Lower lobe of right lung (tissue), 2 donors: ENCODE results near the gene TXNDC11. TPM values are rescaled to one million over a fixed set of nuclear protein-coding genes. Genes with fewer than 3 reads are reported as not detected.

Experiments used
- ATAC-seq, 2 donors: fragments of 200-7000 bp; cut with Tn5 transposase; one replicate each; pipeline ENCODE4 v1.9.1; 2020 to 2022; ENCODE audit warnings: mild to moderate bottlenecking in 2 of 2, moderate library complexity in 2 of 2
- DNase-seq: peaks from one replicate; pipeline ENCODE4 v3.0.0-alpha.2; 2020
- H3K27ac ChIP-seq: fragments of 200-600 bp; one replicate; pipeline ENCODE4 v1.8.0; 2022
- H3K27me3 ChIP-seq: fragments of 200-600 bp; one replicate; pipeline ENCODE4 v1.8.0; 2022; ENCODE audit warnings: low read depth
- H3K36me3 ChIP-seq: fragments of 200-600 bp; one replicate; pipeline ENCODE4 v1.8.0; 2022; ENCODE audit warnings: mild to moderate bottlenecking
- H3K4me1 ChIP-seq: fragments of 200-600 bp; one replicate; pipeline ENCODE4 v1.8.0; 2022
- H3K4me3 ChIP-seq: fragments of 200-600 bp; one replicate; pipeline ENCODE4 v1.8.0; 2022; ENCODE audit warnings: mild to moderate bottlenecking
- H3K9me3 ChIP-seq: fragments of 200-600 bp; one replicate; pipeline ENCODE4 v1.8.0; 2022
- intact Hi-C: fragments of 100-400 bp; cut with DNase I; formaldehyde crosslinking; loops from one replicate; pipeline ENCODE4 v1.11.0; 2022
- total RNA-seq: library from RNA; stranded (reverse); fragmentation: NEBNext Ultra II Directional; extraction: Animal tissue kit (Norgen Biotek cat#: 25700); gene quantifications from one replicate; pipeline ENCODE4 v1.2.1, GENCODE V29; 2021
- TF ChIP-seq, protein P1 (sequence below): fragments of 200-600 bp; IDR thresholded peaks from one replicate; pipeline ENCODE4 v1.8.0; 2022; ENCODE audit warnings: antibody characterized with exemption, mild to moderate bottlenecking
- donor health status: DM: no; HTN: yes; CAD: no; lungs with severe emphysema.

The TXNDC11 gene
- total RNA-seq, 1 donor from 2014 or later: 88.2 TPM

DNA sequence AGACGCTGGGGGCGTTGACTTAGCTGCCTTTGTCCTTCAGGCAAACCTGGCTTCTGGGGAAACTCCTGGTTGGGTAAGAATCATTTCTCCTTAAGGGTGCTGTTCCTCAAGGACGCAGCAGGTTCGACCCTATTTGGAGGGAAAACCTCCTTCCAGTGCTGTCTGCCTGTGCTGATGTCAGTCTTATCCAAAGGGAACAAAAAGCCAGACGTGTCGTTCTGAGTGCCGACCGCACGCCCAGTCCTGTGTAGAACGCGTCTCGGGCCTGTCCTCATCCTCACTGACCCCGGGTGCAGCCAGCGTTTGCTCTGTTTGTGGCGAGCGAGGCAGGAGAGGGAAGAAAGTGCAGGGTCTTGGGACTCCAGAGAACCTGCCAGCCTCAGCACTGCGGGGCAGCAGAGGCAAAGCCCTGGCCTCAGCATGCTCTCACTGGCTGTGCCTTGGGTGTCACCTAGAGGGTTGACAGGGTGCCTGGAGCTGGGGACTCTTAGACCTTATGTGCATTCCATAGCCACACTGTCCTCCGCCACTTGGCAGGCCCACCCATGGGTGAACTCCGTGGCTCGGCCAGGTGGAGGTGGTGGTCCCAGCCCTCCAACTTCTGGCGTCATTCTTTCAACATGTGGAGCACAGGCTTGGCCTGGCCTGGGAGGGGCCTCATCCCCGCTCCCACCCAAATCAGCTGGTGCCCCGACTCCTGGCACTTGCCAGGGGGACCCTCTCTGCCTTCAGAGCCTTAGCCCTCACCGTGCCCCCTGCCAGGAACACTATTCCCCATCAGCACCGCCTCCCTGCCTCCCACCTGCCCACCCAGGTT, 68.4 kb downstream of the TXNDC11 start:
- no peaks in the 10 kb centered on the region for H3K27me3 ChIP-seq
- H3K27ac ChIP-seq: no peak overlapping the region
- ATAC-seq: no peak
- peaks cover 79% of the 10 kb centered on the region for H3K4me1 ChIP-seq
- H3K9me3 ChIP-seq: no peaks in the 10 kb centered on the region
- DNase-seq: no peak
- intact Hi-C loops: no loop called here
- H3K36me3 ChIP-seq: peaks cover 38% of the 10 kb centered on the region
- no peak overlapping the region for H3K4me3 ChIP-seq
- TF ChIP-seq, protein P1, sequence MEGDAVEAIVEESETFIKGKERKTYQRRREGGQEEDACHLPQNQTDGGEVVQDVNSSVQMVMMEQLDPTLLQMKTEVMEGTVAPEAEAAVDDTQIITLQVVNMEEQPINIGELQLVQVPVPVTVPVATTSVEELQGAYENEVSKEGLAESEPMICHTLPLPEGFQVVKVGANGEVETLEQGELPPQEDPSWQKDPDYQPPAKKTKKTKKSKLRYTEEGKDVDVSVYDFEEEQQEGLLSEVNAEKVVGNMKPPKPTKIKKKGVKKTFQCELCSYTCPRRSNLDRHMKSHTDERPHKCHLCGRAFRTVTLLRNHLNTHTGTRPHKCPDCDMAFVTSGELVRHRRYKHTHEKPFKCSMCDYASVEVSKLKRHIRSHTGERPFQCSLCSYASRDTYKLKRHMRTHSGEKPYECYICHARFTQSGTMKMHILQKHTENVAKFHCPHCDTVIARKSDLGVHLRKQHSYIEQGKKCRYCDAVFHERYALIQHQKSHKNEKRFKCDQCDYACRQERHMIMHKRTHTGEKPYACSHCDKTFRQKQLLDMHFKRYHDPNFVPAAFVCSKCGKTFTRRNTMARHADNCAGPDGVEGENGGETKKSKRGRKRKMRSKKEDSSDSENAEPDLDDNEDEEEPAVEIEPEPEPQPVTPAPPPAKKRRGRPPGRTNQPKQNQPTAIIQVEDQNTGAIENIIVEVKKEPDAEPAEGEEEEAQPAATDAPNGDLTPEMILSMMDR: no peak

DNA sequence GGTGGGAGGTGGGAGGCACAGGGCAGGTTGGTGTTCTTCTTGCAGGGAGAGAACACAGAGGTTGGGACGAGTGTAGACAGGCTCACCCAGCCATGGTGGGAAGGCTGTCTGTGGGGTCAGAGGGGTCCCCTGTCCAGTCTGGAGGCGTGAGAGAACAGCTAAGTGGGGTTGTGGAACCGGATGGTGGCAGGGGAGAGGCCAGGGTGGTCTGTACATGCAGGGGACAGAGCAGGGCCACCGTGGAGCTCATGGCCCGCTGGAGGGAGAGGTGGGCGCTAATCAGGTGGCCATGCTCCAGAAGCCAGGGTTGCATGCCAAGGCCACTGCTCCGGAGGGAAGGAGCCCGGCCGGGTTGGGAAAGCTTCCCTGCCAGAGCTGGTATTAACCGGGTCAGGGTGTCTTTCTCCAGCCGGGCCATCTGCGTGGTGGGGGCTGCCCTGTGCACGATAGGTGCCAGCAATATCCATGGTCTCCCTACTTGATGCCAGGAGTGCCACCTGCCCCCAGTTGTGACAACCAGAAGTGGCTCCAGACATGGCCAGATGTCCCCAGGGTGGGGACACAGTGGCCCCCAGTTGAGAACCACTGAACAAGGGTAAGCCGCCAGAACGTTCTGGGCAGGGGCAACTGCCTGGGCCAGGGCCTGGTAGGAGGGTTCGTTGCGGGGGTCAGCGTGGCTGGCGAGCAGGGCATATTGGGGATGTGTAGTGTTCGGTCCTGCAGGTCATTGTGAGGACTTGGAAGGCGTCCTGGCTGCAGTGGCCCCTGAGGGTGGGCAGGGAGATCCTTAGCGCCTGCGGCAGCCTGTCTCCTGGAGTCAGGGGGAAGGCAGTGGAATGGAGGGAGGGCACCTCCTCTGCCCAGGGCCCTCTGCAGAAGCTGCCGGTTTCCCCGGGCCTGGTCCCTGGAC, 69.3 kb downstream of the TXNDC11 start:
- no peak overlapping the region for H3K4me3 ChIP-seq
- H3K27ac ChIP-seq: peak overlapping the region; percentile 54
- DNase-seq (no peak), ATAC-seq (no peak)
- TF ChIP-seq, protein P1: no peak
- intact Hi-C loops: no loop called here
- peaks cover 30% of the 10 kb centered on the region for H3K36me3 ChIP-seq
- no peaks in the 10 kb centered on the region for H3K9me3 ChIP-seq
- no peaks in the 10 kb centered on the region for H3K27me3 ChIP-seq
- H3K4me1 ChIP-seq: peaks cover 72% of the 10 kb centered on the region

DNA sequence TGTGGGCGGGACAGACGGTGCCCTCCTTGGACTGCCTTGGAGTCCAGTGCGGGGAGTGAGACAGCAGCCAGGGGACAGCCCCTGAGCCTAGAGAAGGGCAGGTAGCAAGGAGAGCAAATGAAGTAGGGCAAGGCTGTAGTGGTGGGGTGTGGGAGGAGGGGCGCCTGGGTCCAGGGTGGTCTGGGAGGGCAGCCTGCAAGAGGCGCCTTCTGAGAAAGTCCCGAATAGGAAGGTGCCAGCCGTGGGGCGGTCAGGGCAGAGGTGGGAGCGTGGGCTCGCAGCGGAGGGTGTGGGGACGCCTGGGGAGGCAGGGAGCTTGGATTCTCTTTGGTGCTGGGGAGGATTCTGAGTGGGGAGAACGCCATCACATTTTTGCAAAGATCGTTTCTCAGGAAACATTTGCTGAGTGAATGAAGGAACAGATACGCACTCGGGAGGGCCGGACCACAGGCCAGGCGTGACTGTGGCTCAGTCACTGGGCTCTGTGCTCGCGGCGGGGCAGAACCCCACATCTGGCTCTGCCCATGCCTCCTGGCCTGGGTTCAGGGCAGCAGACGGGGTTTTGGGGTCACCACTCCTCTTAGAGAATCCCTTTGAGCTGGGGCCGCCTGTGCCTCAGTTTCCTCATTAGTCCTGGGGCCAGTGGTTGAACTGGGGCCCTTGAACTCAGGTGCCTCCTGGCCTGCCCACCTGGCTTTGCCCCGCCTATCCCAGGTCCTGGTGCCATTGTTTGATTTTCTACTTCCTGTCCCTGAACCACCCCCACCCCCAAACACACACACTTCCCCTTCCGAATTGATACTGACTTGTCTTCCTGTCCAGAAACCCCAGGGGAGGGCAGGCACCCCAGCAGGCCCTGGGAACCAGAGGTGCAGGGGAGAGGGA, 70.2 kb downstream of the TXNDC11 start:
- DNase-seq: no peak

DNA sequence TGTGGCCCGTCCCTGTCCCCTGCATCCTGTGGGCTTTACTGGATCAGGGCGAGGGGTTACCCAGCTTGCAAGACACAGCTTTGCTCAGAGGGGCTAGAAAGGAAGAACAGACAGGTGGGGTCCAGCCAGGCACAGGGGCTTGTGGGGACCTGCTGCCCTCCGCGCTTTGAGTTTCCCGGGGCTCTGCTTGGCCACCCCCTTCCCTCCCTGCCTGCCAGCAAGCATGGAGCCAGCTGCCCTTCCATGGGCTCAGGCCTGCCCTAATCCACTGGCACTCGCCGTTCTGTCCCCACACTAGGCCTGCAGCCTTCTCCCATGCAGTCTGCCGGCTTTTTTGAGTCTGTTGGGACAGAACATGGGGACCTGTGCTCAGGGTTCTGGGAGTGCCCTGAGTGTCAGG, 71.0 kb downstream of the TXNDC11 start:
- Histone ChIP-seq H3K9me3 (no peaks in the 10 kb centered on the region), H3K27me3 (no peaks in the 10 kb centered on the region), H3K4me3 (no peak overlapping the region), H3K27ac (peak overlapping the region; percentile 54), H3K36me3 (peaks cover 13% of the 10 kb centered on the region), H3K4me1 (peaks cover 61% of the 10 kb centered on the region)
- TF ChIP-seq, protein P1: no peak
- no peak for DNase-seq
- ATAC-seq: no peak
- intact Hi-C loops: no loop called here

More for the DNA sequence above, 70.2 kb downstream of the TXNDC11 start:
- H3K27me3 ChIP-seq: no peaks in the 10 kb centered on the region
- TF ChIP-seq, protein P1: no peak
- ATAC-seq: no peak
- peaks cover 65% of the 10 kb centered on the region for H3K4me1 ChIP-seq
- H3K9me3 ChIP-seq: no peaks in the 10 kb centered on the region
- intact Hi-C loops: no loop called here
- H3K36me3 ChIP-seq: peaks cover 21% of the 10 kb centered on the region
- H3K4me3 ChIP-seq: no peak overlapping the region
- peak overlapping the region; percentile 54 for H3K27ac ChIP-seq

DNA sequence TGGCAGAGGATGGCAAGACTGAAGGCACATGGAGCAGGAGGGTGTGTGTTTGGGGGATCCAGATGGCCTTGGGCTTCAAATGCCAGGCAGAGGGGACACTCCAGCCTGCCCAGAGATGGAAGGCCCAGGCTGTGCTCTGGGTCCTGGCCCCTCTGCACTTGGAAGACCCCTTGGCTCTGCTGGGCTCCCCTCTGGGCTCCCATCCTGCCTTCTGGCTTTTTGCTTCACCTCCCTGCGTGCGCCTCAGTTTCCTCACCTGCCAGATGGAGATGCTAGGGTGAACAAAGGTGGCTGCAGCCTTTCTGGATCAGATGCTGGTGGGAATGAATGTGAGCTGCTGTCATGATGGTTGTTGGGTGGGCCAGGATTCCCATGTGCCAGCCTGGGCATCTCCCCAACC, 71.4 kb downstream of the TXNDC11 start:
- H3K4me3 ChIP-seq: no peak overlapping the region
- intact Hi-C loops: no loop called here
- no peak for ATAC-seq

More for the DNA sequence above, 71.4 kb downstream of the TXNDC11 start:
- no peaks in the 10 kb centered on the region for H3K9me3 ChIP-seq
- H3K4me1 ChIP-seq: peaks cover 61% of the 10 kb centered on the region
- peaks cover 9% of the 10 kb centered on the region for H3K36me3 ChIP-seq
- H3K27ac ChIP-seq: no peak overlapping the region
- no peaks in the 10 kb centered on the region for H3K27me3 ChIP-seq
- no peak for DNase-seq
- TF ChIP-seq, protein P1: no peak
